HCEC 1CT (cell line): Measurements from ENCODE around the gene STUB1.
A peak's percentile ranks its signal among the peaks of the same experiment; 100 is the strongest.

ENCODE experiments used
- DNase-seq: peaks from one replicate; pipeline ENCODE4 v3.0.0-alpha.2; 2017

STUB1 gene

GRCh38 chr16:645852-646678 is 34.1 kb upstream of the STUB1 start:
- no peak for DNase-seq

- DNase-seq = no peak
These were observed 33.5 kb upstream of the STUB1 start for GRCh38 chr16:646679-647172.

- DNase-seq = no peak
These were observed 32.9 kb upstream of the STUB1 start for GRCh38 chr16:647173-647902.

GRCh38 chr16:648071-648780 is 32.0 kb upstream of the STUB1 start:
- no peak for DNase-seq

- DNase-seq = peak; percentile 91
These were observed 31.2 kb upstream of the STUB1 start, which contains the start of gene WDR90 for GRCh38 chr16:648781-649589. WDR90 (plus strand) TSS chr16:649365; CDS start chr16:649417, 52 bp downstream.

GRCh38 chr16:649631-650030 is 30.6 kb upstream of the STUB1 start:
- no peak for DNase-seq

GRCh38 chr16:651844-652243 is 28.4 kb upstream of the STUB1 start:
- DNase-seq = no peak

GRCh38 chr16:652454-653305 is 27.5 kb upstream of the STUB1 start:
- no peak for DNase-seq

GRCh38 chr16:654034-654433 is 26.2 kb upstream of the STUB1 start:
- DNase-seq = no peak

- DNase-seq = no peak
These were observed 22.7 kb upstream of the STUB1 start for GRCh38 chr16:657487-657886.

GRCh38 chr16:658679-659571 is 21.3 kb upstream of the STUB1 start:
- no peak for DNase-seq

- DNase-seq = no peak
These were observed 20.6 kb upstream of the STUB1 start for GRCh38 chr16:659618-660017.

- DNase-seq = no peak
These were observed 20.1 kb upstream of the STUB1 start for GRCh38 chr16:660132-660458.

GRCh38 chr16:660459-661183 is 19.6 kb upstream of the STUB1 start:
- DNase-seq = peak; percentile 77

- DNase-seq = no peak
These were observed 18.9 kb upstream of the STUB1 start for GRCh38 chr16:661184-661821.

GRCh38 chr16:662095-662494 is 18.1 kb upstream of the STUB1 start:
- no peak for DNase-seq

- DNase-seq = no peak
These were observed 17.6 kb upstream of the STUB1 start for GRCh38 chr16:662597-662996.

- DNase-seq = no peak
These were observed 13.6 kb upstream of the STUB1 start for GRCh38 chr16:666572-666971.

- DNase-seq = no peak
These were observed 13.0 kb upstream of the STUB1 start for GRCh38 chr16:667113-667779.
